Measurements from ENCODE around the gene KCNK17. TPM values are rescaled to one million over a fixed set of nuclear protein-coding genes. Genes with fewer than 3 reads are reported as not detected.

The KCNK17 gene
- polyA plus RNA-seq, 3 donors: not detected

- no peak for DNase-seq
- Histone ChIP-seq H3K79me2 (ENCODE audit: insufficient read depth, low read length) (no peaks in the 10 kb centered on the region), H3K4me1 (ENCODE audit: control insufficient read depth in 1 of 2, insufficient read depth in 2 of 2, low read length in 2 of 2) (peaks cover 7 to 12% of the 10 kb centered on the region in 2 donors), H3K36me3 (replicated peaks in 1 of 2; ENCODE audit: control insufficient read depth in 1 of 2, insufficient read depth in 2 of 2, low read length in 2 of 2) (no peaks in the 10 kb centered on the region), H3K4me3 (replicated peaks in 1 of 3; ENCODE audit: low read depth in 2 of 3, low read length in 3 of 3) (no peak overlapping the region), H3K9ac (ENCODE audit: insufficient read depth, low read length, poor library complexity, severe bottlenecking) (no peak overlapping the region), H3K27me3 (ENCODE audit: control insufficient read depth in 2 of 2, insufficient read depth in 2 of 2, low read length in 2 of 2) (no peaks in the 10 kb centered on the region), H3K27ac (ENCODE audit: low read depth in 1 of 2, low read length in 2 of 2) (no peak overlapping the region), H3K9me3 (replicated peaks in 1 of 2; ENCODE audit: control insufficient read depth in 1 of 2, insufficient read depth in 1 of 2, low read length in 2 of 2) (no peaks in the 10 kb centered on the region), H2AFZ (ENCODE audit: insufficient read depth, low read depth, low read length, poor library complexity, severe bottlenecking) (no peak overlapping the region), H4K20me1 (ENCODE audit: insufficient read depth, low read length) (no peaks in the 10 kb centered on the region), H3K4me2 (replicated peaks; ENCODE audit: extremely low read depth, low read length, poor library complexity, severe bottlenecking) (no peak overlapping the region)
- H3K4me3 Mint-ChIP-seq: no peak overlapping the region
- intact Hi-C loops (cut with micrococcal nuclease): no loop called here
- peaks cover 0 to 3% (median 0%) of the 10 kb centered on the region in 7 donors for H3K9me3 Mint-ChIP-seq
- peaks cover 10% of the 10 kb centered on the region for H3K4me1 Mint-ChIP-seq
- peaks cover 0 to 3% (median 1%) of the 10 kb centered on the region in 3 donors for H3K27me3 Mint-ChIP-seq (ENCODE audit: low read depth in 3 of 3)
- H3K36me3 Mint-ChIP-seq: no peaks in the 10 kb centered on the region
- 100% methylated on average over 1 of the region's 2 CpGs for WGBS (ENCODE audit: insufficient coverage)
- no peak overlapping the region for H3K27ac Mint-ChIP-seq
- TF ChIP-seq CTCF (IDR thresholded peaks at IDR 0.05): no peak
Measured at GRCh38 chr6:39260456-39260855, 53.8 kb downstream of the KCNK17 start.

- Histone ChIP-seq H3K79me2 (ENCODE audit: insufficient read depth, low read length) (no peaks in the 10 kb centered on the region), H3K36me3 (replicated peaks in 1 of 2; ENCODE audit: control insufficient read depth in 1 of 2, insufficient read depth in 2 of 2, low read length in 2 of 2) (no peaks in the 10 kb centered on the region), H2AFZ (ENCODE audit: insufficient read depth, low read depth, low read length, poor library complexity, severe bottlenecking) (no peak overlapping the region), H3K27me3 (ENCODE audit: control insufficient read depth in 2 of 2, insufficient read depth in 2 of 2, low read length in 2 of 2) (no peaks in the 10 kb centered on the region), H3K27ac (ENCODE audit: low read depth in 1 of 2, low read length in 2 of 2) (no peak overlapping the region), H3K4me3 (replicated peaks in 1 of 3; ENCODE audit: low read depth in 2 of 3, low read length in 3 of 3) (no peak overlapping the region), H3K4me1 (ENCODE audit: control insufficient read depth in 1 of 2, insufficient read depth in 2 of 2, low read length in 2 of 2) (no peaks in the 10 kb centered on the region), H3K9me3 (replicated peaks in 1 of 2; ENCODE audit: control insufficient read depth in 1 of 2, insufficient read depth in 1 of 2, low read length in 2 of 2) (no peaks in the 10 kb centered on the region), H4K20me1 (ENCODE audit: insufficient read depth, low read length) (no peaks in the 10 kb centered on the region), H3K9ac (ENCODE audit: insufficient read depth, low read length, poor library complexity, severe bottlenecking) (no peak overlapping the region), H3K4me2 (replicated peaks; ENCODE audit: extremely low read depth, low read length, poor library complexity, severe bottlenecking) (no peak overlapping the region)
- H3K27ac Mint-ChIP-seq: no peak overlapping the region
- WGBS (ENCODE audit: insufficient coverage): 92% methylated on average over 1 of the region's 2 CpGs
- no peak for TF ChIP-seq CTCF (IDR thresholded peaks at IDR 0.05)
- intact Hi-C loops (cut with micrococcal nuclease): no loop called here
- H3K4me3 Mint-ChIP-seq: no peak overlapping the region
- DNase-seq: no peak
- H3K9me3 Mint-ChIP-seq: peaks cover 0 to 8% (median 3%) of the 10 kb centered on the region in 7 donors
- H3K36me3 Mint-ChIP-seq: no peaks in the 10 kb centered on the region
- H3K27me3 Mint-ChIP-seq (ENCODE audit: low read depth in 3 of 3): peaks cover 3 to 7% (median 6%) of the 10 kb centered on the region in 3 donors
- H3K4me1 Mint-ChIP-seq: no peaks in the 10 kb centered on the region
Measured at GRCh38 chr6:39256294-39256940, 57.8 kb downstream of the KCNK17 start.
